GM19463 (cell line): ENCODE measurements around the gene ATG2A.
A peak's percentile ranks its signal among the peaks of the same experiment; 100 is the strongest.

ENCODE experiments used
- ATAC-seq: cut with Tn5 transposase; IDR thresholded peaks from one replicate; pipeline ENCODE4 v1.9.1; 2021; ENCODE audit warnings: mild to moderate bottlenecking, moderate library complexity; ENCODE audit not compliant: unreplicated experiment

ATG2A gene

GRCh38 chr11:64872790-64873488 is 44.1 kb downstream of the ATG2A start:
- no peak for ATAC-seq

GRCh38 chr11:64871492-64871891 is 45.5 kb downstream of the ATG2A start:
- ATAC-seq, result no peak

- no peak for ATAC-seq
Observed at GRCh38 chr11:64870893-64871466, 46.0 kb downstream of the ATG2A start.

GRCh38 chr11:64870176-64870892 is 46.7 kb downstream of the ATG2A start:
- ATAC-seq, result no peak

- no peak for ATAC-seq
Observed at GRCh38 chr11:64869571-64870175, 47.3 kb downstream of the ATG2A start.

GRCh38 chr11:64868904-64869570 is 48.0 kb downstream of the ATG2A start:
- ATAC-seq, result no peak

GRCh38 chr11:64867748-64868462 is 49.1 kb downstream of the ATG2A start:
- no peak for ATAC-seq

- ATAC-seq, result no peak
Observed at GRCh38 chr11:64866173-64866491, 50.9 kb downstream of the ATG2A start.

GRCh38 chr11:64865286-64866172 is 51.5 kb downstream of the ATG2A start:
- no peak for ATAC-seq

GRCh38 chr11:64864473-64865285 is 52.3 kb downstream of the ATG2A start:
- ATAC-seq, result no peak

- no peak for ATAC-seq
Observed at GRCh38 chr11:64864135-64864472, 52.9 kb downstream of the ATG2A start.

- ATAC-seq, result no peak
Observed at GRCh38 chr11:64863391-64864060, 53.5 kb downstream of the ATG2A start.

- no peak for ATAC-seq
Observed at GRCh38 chr11:64862987-64863390, 54.0 kb downstream of the ATG2A start.

GRCh38 chr11:64861227-64861975 is 55.6 kb downstream of the ATG2A start:
- no peak for ATAC-seq

- ATAC-seq, result peak; percentile 67
Observed at GRCh38 chr11:64859542-64860414, 57.2 kb downstream of the ATG2A start.

- ATAC-seq, result no peak
Observed at GRCh38 chr11:64858467-64859263, 58.3 kb downstream of the ATG2A start.
